HepG2 (cell line): ENCODE results near the gene BICRAL. TPM values are rescaled to one million over a fixed set of nuclear protein-coding genes. Genes with fewer than 3 reads are reported as not detected.

Source experiments
- DRAP1 ChIP-seq: IDR thresholded peaks from 2 replicates; pipeline ENCODE4 v1.6.1; 2016; ENCODE audit warnings: missing genetic modification reagents, missing compliant biosample characterization
- MIER3 ChIP-seq: IDR thresholded peaks from 2 replicates; pipeline ENCODE4 v1.6.1; 2016; ENCODE audit warnings: missing compliant biosample characterization, borderline replicate concordance
- MTF2 ChIP-seq: sonication (generic); formaldehyde crosslinking; IDR thresholded peaks from 2 replicates; pipeline ENCODE4 v1.5.0; 2020; ENCODE audit warnings: missing genetic modification reagents, borderline replicate concordance
- PATZ1 ChIP-seq: sonication (generic); formaldehyde crosslinking; IDR thresholded peaks from 2 replicates; pipeline ENCODE4 v1.4.0; 2020; ENCODE audit warnings: missing genetic modification reagents
- PHF20 ChIP-seq: sonication (generic); formaldehyde crosslinking; IDR thresholded peaks from 2 replicates; pipeline ENCODE4 v1.5.0; 2020; ENCODE audit warnings: mild to moderate bottlenecking, missing genetic modification reagents
- PHF5A ChIP-seq: IDR thresholded peaks from one replicate; pipeline ENCODE4 v1.6.1; 2018; ENCODE audit warnings: low read depth, missing genetic modification reagents; ENCODE audit not compliant: unreplicated experiment
- PITX1 ChIP-seq: sonication (generic); formaldehyde crosslinking; IDR thresholded peaks from 2 replicates; pipeline ENCODE4 v1.5.1; 2020; ENCODE audit warnings: mild to moderate bottlenecking, missing genetic modification reagents
- RFXAP ChIP-seq: sonication (generic); formaldehyde crosslinking; IDR thresholded peaks from 2 replicates; pipeline ENCODE4 v1.4.0; 2020; ENCODE audit warnings: missing genetic modification reagents, borderline replicate concordance
- SETDB1 ChIP-seq: sonication (generic); formaldehyde crosslinking; IDR thresholded peaks from 2 replicates; pipeline ENCODE4 v1.5.1; 2020; ENCODE audit warnings: missing genetic modification reagents, mild to moderate bottlenecking, borderline replicate concordance
- SMAD1 ChIP-seq: sonication (generic); formaldehyde crosslinking; IDR thresholded peaks from 2 replicates; pipeline ENCODE4 v1.4.0; 2020; ENCODE audit warnings: missing genetic modification reagents, low read depth, mild to moderate bottlenecking, borderline replicate concordance
- SMAD3 ChIP-seq: sonication (generic); formaldehyde crosslinking; IDR thresholded peaks from 2 replicates; pipeline ENCODE4 v1.4.0; 2020; ENCODE audit warnings: missing genetic modification reagents
- SSRP1 ChIP-seq: IDR thresholded peaks from 2 replicates; pipeline ENCODE4 v1.6.1; 2016; ENCODE audit warnings: control low read depth
- STAG1 ChIP-seq: sonication (generic); formaldehyde crosslinking; IDR thresholded peaks from 2 replicates; pipeline ENCODE4 v1.4.0; 2020; ENCODE audit warnings: missing genetic modification reagents
- ZBTB42 ChIP-seq: sonication (generic); formaldehyde crosslinking; IDR thresholded peaks from 2 replicates; pipeline ENCODE4 v1.5.0; 2020; ENCODE audit warnings: mild to moderate bottlenecking, missing genetic modification reagents
- ZFY ChIP-seq: sonication (generic); formaldehyde crosslinking; IDR thresholded peaks from 2 replicates; pipeline ENCODE4 v1.4.0; 2020; ENCODE audit warnings: missing genetic modification reagents
- ZNF484 ChIP-seq: sonication (generic); formaldehyde crosslinking; IDR thresholded peaks from 2 replicates; pipeline ENCODE4 v1.5.1; 2020; ENCODE audit warnings: mild to moderate bottlenecking, low read depth, missing genetic modification reagents, borderline replicate concordance
- ZNF547 ChIP-seq: sonication (generic); formaldehyde crosslinking; IDR thresholded peaks from 2 replicates; pipeline ENCODE4 v1.5.1; 2020; ENCODE audit warnings: mild to moderate bottlenecking, missing genetic modification reagents
- polyA plus RNA-seq, 8 experiments: library from polyadenylated mRNA; depleted of rRNA in 3 of 8; stranded (reverse) in 7 of 8; unstranded in 1 of 8; fragments of >200 nt; fragmentation: Illumina TruSeq in 4 of 8; extraction: Trizol in 4 of 8; gene quantifications; 2 replicates each; pipeline versions ENCODE4 v1.2.1 to v1.2.3, GENCODE V29; 2011 to 2016; ENCODE audit warnings: low read depth in 4 of 8, missing spikeins in 1 of 8, mixed read lengths in 1 of 8; ENCODE audit not compliant: insufficient read depth in 1 of 8
- total RNA-seq, 5 experiments: library from RNA; depleted of rRNA; stranded (reverse); fragments of >200 nt; fragmentation: Illumina TruSeq; extraction: Trizol; gene quantifications; 2 replicates each; pipeline ENCODE4 v1.2.3, GENCODE V29; 2016; ENCODE audit warnings: low read depth in 1 of 5
- TF ChIP-seq, protein P1 (sequence below): sonication (generic); formaldehyde crosslinking; IDR thresholded peaks from 2 replicates; pipeline ENCODE4 v1.9.0; 2021; ENCODE audit warnings: mild to moderate bottlenecking, missing genetic modification reagents
- TF ChIP-seq, protein P2 (sequence below): sonication (generic); formaldehyde crosslinking; IDR thresholded peaks from 2 replicates; pipeline ENCODE4 v1.5.1; 2020; ENCODE audit warnings: missing genetic modification reagents, mild to moderate bottlenecking, borderline replicate concordance
- TF ChIP-seq, protein P3 (sequence below): IDR thresholded peaks from 2 replicates; pipeline ENCODE4 v1.6.1; 2016; ENCODE audit warnings: control low read depth

The BICRAL gene
- total and polyA plus RNA-seq, 2 of the 13 experiments (the other 11 are each of a cell fraction or from before 2014, with no cell fraction given): 5.0 to 13.5 TPM

- no peak for TF ChIP-seq SMAD3 (CRISPR knock-in tag)
- no peak for TF ChIP-seq RFXAP (CRISPR knock-in tag)
- TF ChIP-seq ZNF547: no peak
- no peak for TF ChIP-seq MTF2 (CRISPR knock-in tag)
- TF ChIP-seq, protein P1, sequence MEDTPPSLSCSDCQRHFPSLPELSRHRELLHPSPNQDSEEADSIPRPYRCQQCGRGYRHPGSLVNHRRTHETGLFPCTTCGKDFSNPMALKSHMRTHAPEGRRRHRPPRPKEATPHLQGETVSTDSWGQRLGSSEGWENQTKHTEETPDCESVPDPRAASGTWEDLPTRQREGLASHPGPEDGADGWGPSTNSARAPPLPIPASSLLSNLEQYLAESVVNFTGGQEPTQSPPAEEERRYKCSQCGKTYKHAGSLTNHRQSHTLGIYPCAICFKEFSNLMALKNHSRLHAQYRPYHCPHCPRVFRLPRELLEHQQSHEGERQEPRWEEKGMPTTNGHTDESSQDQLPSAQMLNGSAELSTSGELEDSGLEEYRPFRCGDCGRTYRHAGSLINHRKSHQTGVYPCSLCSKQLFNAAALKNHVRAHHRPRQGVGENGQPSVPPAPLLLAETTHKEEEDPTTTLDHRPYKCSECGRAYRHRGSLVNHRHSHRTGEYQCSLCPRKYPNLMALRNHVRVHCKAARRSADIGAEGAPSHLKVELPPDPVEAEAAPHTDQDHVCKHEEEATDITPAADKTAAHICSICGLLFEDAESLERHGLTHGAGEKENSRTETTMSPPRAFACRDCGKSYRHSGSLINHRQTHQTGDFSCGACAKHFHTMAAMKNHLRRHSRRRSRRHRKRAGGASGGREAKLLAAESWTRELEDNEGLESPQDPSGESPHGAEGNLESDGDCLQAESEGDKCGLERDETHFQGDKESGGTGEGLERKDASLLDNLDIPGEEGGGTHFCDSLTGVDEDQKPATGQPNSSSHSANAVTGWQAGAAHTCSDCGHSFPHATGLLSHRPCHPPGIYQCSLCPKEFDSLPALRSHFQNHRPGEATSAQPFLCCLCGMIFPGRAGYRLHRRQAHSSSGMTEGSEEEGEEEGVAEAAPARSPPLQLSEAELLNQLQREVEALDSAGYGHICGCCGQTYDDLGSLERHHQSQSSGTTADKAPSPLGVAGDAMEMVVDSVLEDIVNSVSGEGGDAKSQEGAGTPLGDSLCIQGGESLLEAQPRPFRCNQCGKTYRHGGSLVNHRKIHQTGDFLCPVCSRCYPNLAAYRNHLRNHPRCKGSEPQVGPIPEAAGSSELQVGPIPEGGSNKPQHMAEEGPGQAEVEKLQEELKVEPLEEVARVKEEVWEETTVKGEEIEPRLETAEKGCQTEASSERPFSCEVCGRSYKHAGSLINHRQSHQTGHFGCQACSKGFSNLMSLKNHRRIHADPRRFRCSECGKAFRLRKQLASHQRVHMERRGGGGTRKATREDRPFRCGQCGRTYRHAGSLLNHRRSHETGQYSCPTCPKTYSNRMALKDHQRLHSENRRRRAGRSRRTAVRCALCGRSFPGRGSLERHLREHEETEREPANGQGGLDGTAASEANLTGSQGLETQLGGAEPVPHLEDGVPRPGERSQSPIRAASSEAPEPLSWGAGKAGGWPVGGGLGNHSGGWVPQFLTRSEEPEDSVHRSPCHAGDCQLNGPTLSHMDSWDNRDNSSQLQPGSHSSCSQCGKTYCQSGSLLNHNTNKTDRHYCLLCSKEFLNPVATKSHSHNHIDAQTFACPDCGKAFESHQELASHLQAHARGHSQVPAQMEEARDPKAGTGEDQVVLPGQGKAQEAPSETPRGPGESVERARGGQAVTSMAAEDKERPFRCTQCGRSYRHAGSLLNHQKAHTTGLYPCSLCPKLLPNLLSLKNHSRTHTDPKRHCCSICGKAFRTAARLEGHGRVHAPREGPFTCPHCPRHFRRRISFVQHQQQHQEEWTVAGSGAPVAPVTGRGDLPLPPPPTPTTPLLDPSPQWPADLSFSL (CRISPR knock-in tag): no peak
- no peak for TF ChIP-seq SMAD1
- no peak for TF ChIP-seq ZFY (CRISPR knock-in tag)
- no peak for TF ChIP-seq STAG1 (CRISPR knock-in tag)
- TF ChIP-seq DRAP1: no peak
- no peak for TF ChIP-seq PHF20
- no peak for TF ChIP-seq ZNF484 (CRISPR knock-in tag)
- 0 out of 2 replicates have a peak, but pooled peaks have one; percentile 5 for TF ChIP-seq SSRP1 (CRISPR knock-in tag)
- TF ChIP-seq SETDB1 (CRISPR knock-in tag): no peak
- TF ChIP-seq, protein P2, sequence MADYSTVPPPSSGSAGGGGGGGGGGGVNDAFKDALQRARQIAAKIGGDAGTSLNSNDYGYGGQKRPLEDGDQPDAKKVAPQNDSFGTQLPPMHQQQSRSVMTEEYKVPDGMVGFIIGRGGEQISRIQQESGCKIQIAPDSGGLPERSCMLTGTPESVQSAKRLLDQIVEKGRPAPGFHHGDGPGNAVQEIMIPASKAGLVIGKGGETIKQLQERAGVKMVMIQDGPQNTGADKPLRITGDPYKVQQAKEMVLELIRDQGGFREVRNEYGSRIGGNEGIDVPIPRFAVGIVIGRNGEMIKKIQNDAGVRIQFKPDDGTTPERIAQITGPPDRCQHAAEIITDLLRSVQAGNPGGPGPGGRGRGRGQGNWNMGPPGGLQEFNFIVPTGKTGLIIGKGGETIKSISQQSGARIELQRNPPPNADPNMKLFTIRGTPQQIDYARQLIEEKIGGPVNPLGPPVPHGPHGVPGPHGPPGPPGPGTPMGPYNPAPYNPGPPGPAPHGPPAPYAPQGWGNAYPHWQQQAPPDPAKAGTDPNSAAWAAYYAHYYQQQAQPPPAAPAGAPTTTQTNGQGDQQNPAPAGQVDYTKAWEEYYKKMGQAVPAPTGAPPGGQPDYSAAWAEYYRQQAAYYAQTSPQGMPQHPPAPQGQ (CRISPR knock-in tag): no peak
- TF ChIP-seq PITX1: no peak
- TF ChIP-seq ZBTB42 (CRISPR knock-in tag): no peak
- no peak for TF ChIP-seq PATZ1 (CRISPR knock-in tag)
- TF ChIP-seq MIER3: no peak
- no peak for TF ChIP-seq PHF5A
- TF ChIP-seq, protein P3, sequence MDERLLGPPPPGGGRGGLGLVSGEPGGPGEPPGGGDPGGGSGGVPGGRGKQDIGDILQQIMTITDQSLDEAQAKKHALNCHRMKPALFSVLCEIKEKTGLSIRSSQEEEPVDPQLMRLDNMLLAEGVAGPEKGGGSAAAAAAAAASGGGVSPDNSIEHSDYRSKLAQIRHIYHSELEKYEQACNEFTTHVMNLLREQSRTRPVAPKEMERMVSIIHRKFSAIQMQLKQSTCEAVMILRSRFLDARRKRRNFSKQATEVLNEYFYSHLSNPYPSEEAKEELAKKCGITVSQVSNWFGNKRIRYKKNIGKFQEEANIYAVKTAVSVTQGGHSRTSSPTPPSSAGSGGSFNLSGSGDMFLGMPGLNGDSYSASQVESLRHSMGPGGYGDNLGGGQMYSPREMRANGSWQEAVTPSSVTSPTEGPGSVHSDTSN (CRISPR knock-in tag): no peak
These were observed 5.2 kb downstream of the BICRAL start (continued) for GRCh38 chr6:42787063-42787472.
